HCT116 (cell line): Measurements from ENCODE around the gene DTNB. TPM values are rescaled to one million over a fixed set of nuclear protein-coding genes. Genes with fewer than 3 reads are reported as not detected.

Experiments used
- ATAC-seq: fragments of 200-7000 bp; cut with Tn5 transposase; 2 replicates; pipeline ENCODE4 v1.9.1; 2020; ENCODE audit warnings: mild to moderate bottlenecking, moderate library complexity
- BruUV-seq: library from RNA; stranded (reverse); fragments of 400-500 nt; replicated peaks from 2 replicates; lab custom pipeline; 2021; lab: Mats Ljungman, UMichigan
- CTCF ChIA-PET: fragments of 300-600 bp; sonication (Branson Sonifier 250); formaldehyde crosslinking; loops from one replicate; lab custom pipeline; 2021; ENCODE audit warnings: antibody characterized with exemption; lab: Charles Lee
- POLR2A ChIA-PET: fragments of 300-600, 350-600 bp; sonication (Branson Sonifier 250); formaldehyde crosslinking; loops from one replicate; lab custom pipeline; 2021; ENCODE audit warnings: antibody characterized with exemption; lab: Charles Lee
- RAD21 ChIA-PET, 2 experiments: fragments of 300-600 bp; sonication (Branson Sonifier 250); formaldehyde crosslinking; loops; one replicate each; lab custom pipeline; 2023; ENCODE audit warnings: low total read pairs in 2 of 2; ENCODE audit not compliant: uncharacterized antibody in 2 of 2, unreplicated experiment in 2 of 2, low non-redundant PET in 1 of 2; lab: Charles Lee
- DNase-seq: peaks from one replicate; pipeline ENCODE4 v3.0.0-alpha.2; 2010; ENCODE audit warnings: low read depth, low spot score
- H2AFZ ChIP-seq: fragments of 200-600 bp; shearing (Covaris generic), sonication (generic); 2 replicates; pipeline ENCODE4 v1.6.1; 2017; ENCODE audit warnings: low read depth, mixed run types, mixed read lengths, antibody characterized with exemption, low read length; ENCODE audit not compliant: poor library complexity, severe bottlenecking
- H3K27ac ChIP-seq: 2 replicates; pipeline ENCODE4 v1.5.1; 2012; ENCODE audit warnings: low read depth, low read length
- H3K27me3 ChIP-seq: fragments of 200-600 bp; sonication (generic); 2 replicates; pipeline ENCODE4 v1.6.1; 2016; ENCODE audit warnings: mixed run types, low read length, mixed read lengths; ENCODE audit not compliant: insufficient read depth
- H3K36me3 ChIP-seq, 2 experiments: fragments of 200-500 bp in 1 of 2; fragments of 200-600 bp in 1 of 2; sonication (Bioruptor generic) in 1 of 2; sonication (generic) in 1 of 2; 2 replicates each; pipeline versions ENCODE4 v1.5.1 to v1.6.1; 2014 to 2016; ENCODE audit warnings: low read length in 2 of 2, inconsistent platforms in 1 of 2, mixed read lengths in 1 of 2, mixed run types in 1 of 2; ENCODE audit not compliant: insufficient read depth in 2 of 2, control insufficient read depth in 1 of 2
- H3K4me1 ChIP-seq, 2 experiments: fragments of 200-600 bp in 1 of 2; sonication (generic) in 1 of 2; 2 replicates each; pipeline versions ENCODE4 v1.5.1 to v1.6.1; 2012 to 2017; ENCODE audit warnings: low read length in 2 of 2, inconsistent platforms in 1 of 2, mild to moderate bottlenecking in 1 of 2, mixed read lengths in 1 of 2, mixed run types in 1 of 2, moderate library complexity in 1 of 2; ENCODE audit not compliant: insufficient read depth in 2 of 2, control insufficient read depth in 1 of 2
- H3K4me2 ChIP-seq: fragments of 200-600 bp; sonication (generic); 2 replicates; pipeline ENCODE4 v1.6.1; 2017; ENCODE audit warnings: mixed run types, low read length, mixed read lengths
- H3K4me3 ChIP-seq, 2 experiments: fragments of 200-600 bp in 1 of 2; sonication (generic) in 1 of 2; replicated peaks in 1 of 2; 2 replicates each; pipeline ENCODE4 v1.5.1; 2011 to 2016; ENCODE audit warnings: low read length in 2 of 2, control low read depth in 1 of 2, low read depth in 1 of 2, mild to moderate bottlenecking in 1 of 2, mixed read lengths in 1 of 2, mixed run types in 1 of 2
- H3K79me2 ChIP-seq: fragments of 200-600 bp; sonication (generic); 2 replicates; pipeline ENCODE4 v1.6.1; 2017; ENCODE audit warnings: mild to moderate bottlenecking, mixed run types, low read length, moderate library complexity, mixed read lengths; ENCODE audit not compliant: insufficient read depth
- H3K9ac ChIP-seq: fragments of 200-600 bp; sonication (generic); 2 replicates; pipeline ENCODE4 v1.6.1; 2016; ENCODE audit warnings: low read length, mixed read lengths
- H3K9me2 ChIP-seq: fragments of 200-600 bp; sonication (generic), shearing (Covaris generic); 2 replicates; pipeline ENCODE4 v1.6.1; 2017; ENCODE audit warnings: mixed run types, mild to moderate bottlenecking, moderate library complexity; ENCODE audit not compliant: insufficient read depth
- H3K9me3 ChIP-seq, 2 experiments: fragments of 200-500 bp in 1 of 2; fragments of 200-600 bp in 1 of 2; sonication (Bioruptor generic) in 1 of 2; sonication (generic) in 1 of 2; 2 replicates each; pipeline ENCODE4 v1.6.1; 2014 to 2017; ENCODE audit warnings: low read length in 2 of 2, mixed read lengths in 2 of 2, inconsistent platforms in 1 of 2, low read depth in 1 of 2, mild to moderate bottlenecking in 1 of 2, mixed run types in 1 of 2, moderate library complexity in 1 of 2; ENCODE audit not compliant: control insufficient read depth in 1 of 2, insufficient read depth in 1 of 2
- H4K20me1 ChIP-seq: fragments of 200-600 bp; sonication (generic), shearing (Covaris generic); 2 replicates; pipeline ENCODE4 v1.6.1; 2017; ENCODE audit warnings: mixed run types, mild to moderate bottlenecking, moderate library complexity; ENCODE audit not compliant: insufficient read depth
- CBX3 ChIP-seq: IDR thresholded peaks from 2 replicates; pipeline ENCODE4 v1.6.1; 2012; ENCODE audit warnings: low read depth
- CEBPB ChIP-seq: IDR thresholded peaks from 2 replicates; pipeline ENCODE4 v1.6.1; 2012; ENCODE audit warnings: low read depth
- EGR1 ChIP-seq: IDR thresholded peaks from 2 replicates; pipeline ENCODE4 v1.6.1; 2012; ENCODE audit warnings: low read depth
- ELF1 ChIP-seq: IDR thresholded peaks from 2 replicates; pipeline ENCODE4 v1.6.1; 2012; ENCODE audit warnings: low read depth, borderline replicate concordance
- EZH2 ChIP-seq: fragments of 200-600 bp; sonication (generic); IDR thresholded peaks from 2 replicates; pipeline ENCODE4 v1.6.1; 2017; ENCODE audit warnings: antibody characterized with exemption, mixed run types
- EZH2phosphoT487 ChIP-seq: fragments of 200-600 bp; IDR thresholded peaks from 2 replicates; pipeline ENCODE4 v1.6.1; 2018; ENCODE audit warnings: antibody characterized with exemption, borderline replicate concordance
- POLR2A ChIP-seq: IDR thresholded peaks from 2 replicates; pipeline ENCODE4 v1.7.0; 2011; ENCODE audit warnings: borderline replicate concordance; ENCODE audit not compliant: insufficient read depth, insufficient read length; ENCODE audit errors: extremely low read depth
- RAD21 ChIP-seq: IDR thresholded peaks from 2 replicates; pipeline ENCODE4 v1.6.1; 2012; ENCODE audit warnings: low read depth, mild to moderate bottlenecking
- SIN3A ChIP-seq: IDR thresholded peaks from 2 replicates; pipeline ENCODE4 v1.6.1; 2012; ENCODE audit warnings: low read depth
- SP1 ChIP-seq: IDR thresholded peaks from 2 replicates; pipeline ENCODE4 v1.6.1; 2012; ENCODE audit warnings: low read depth
- SRF ChIP-seq: IDR thresholded peaks from 2 replicates; pipeline ENCODE4 v1.6.1; 2012; ENCODE audit warnings: low read depth
- YY1 ChIP-seq: IDR thresholded peaks from 2 replicates; pipeline ENCODE4 v1.6.1; 2011; ENCODE audit warnings: low read length, low read depth, moderate library complexity, mild to moderate bottlenecking; ENCODE audit not compliant: insufficient replicate concordance; ENCODE audit errors: extremely low read depth
- ZFX ChIP-seq: fragments of 450-650 bp; IDR thresholded peaks from 2 replicates; pipeline ENCODE4 v1.6.1; 2017
- intact Hi-C: fragments of 100-400 bp; cut with micrococcal nuclease; formaldehyde crosslinking; loops from 2 replicates; pipeline ENCODE4 v1.10.0; 2022
- total RNA-seq: library from RNA; stranded (reverse); gene quantifications from one replicate; pipeline ENCODE4 v1.2.1, GENCODE V29; 2021; ENCODE audit not compliant: unreplicated experiment
- TF ChIP-seq, protein P1 (sequence below): IDR thresholded peaks from 2 replicates; pipeline ENCODE4 v1.6.1; 2012; ENCODE audit warnings: low read depth
- TF ChIP-seq, protein P2 (sequence below): IDR thresholded peaks from 2 replicates; pipeline ENCODE4 v1.6.1; 2011; ENCODE audit warnings: mild to moderate bottlenecking, low read length, moderate library complexity; ENCODE audit not compliant: insufficient replicate concordance; ENCODE audit errors: extremely low read depth
- TF ChIP-seq, protein P3 (sequence below): IDR thresholded peaks from 2 replicates; pipeline ENCODE4 v1.6.1; 2012
- TF ChIP-seq, protein P4 (sequence below), 3 experiments: fragments of 200-600 bp in 1 of 3; sonication (generic) in 1 of 3; IDR thresholded peaks in 2 of 3; conservative IDR thresholded peaks in 1 of 3; 2 replicates each; pipeline ENCODE4 v1.5.1; 2012 to 2017; ENCODE audit warnings: low read depth in 2 of 3, low read length in 2 of 3, antibody characterized with exemption in 1 of 3, borderline replicate concordance in 1 of 3, control low read depth in 1 of 3, mild to moderate bottlenecking in 1 of 3, mixed read lengths in 1 of 3, mixed run types in 1 of 3, moderate library complexity in 1 of 3; ENCODE audit not compliant: insufficient read depth in 1 of 3

Gene DTNB
- total RNA-seq, 1 experiment from 2014 or later: 30.2 TPM

DNA sequence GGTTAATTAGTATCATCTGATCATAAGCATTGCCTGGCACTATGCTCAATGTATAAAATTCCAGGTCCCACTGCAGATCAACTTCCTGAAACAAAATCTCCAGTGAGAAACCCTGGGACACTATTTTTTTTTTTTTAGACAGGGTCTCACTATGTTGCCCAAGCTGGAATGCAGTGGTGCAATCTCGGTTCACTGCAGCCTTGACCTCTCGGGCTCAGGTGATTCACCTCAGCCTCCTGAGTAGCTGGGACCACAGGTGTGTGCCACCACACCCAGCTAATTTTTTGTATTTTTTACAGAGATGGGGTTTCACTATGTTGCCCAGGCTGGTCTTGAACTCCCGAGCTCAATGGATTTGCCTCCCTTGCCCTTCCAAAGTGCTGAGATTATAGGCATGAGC, 31.1 kb downstream of the DTNB start:
- H3K4me3 ChIP-seq: no peak overlapping the region
- H3K9ac ChIP-seq: no peak overlapping the region
- ChIA-PET CTCF (no interaction called here), RAD21 (no interaction called here), POLR2A (no interaction called here)
- H4K20me1 ChIP-seq: no peaks in the 10 kb centered on the region
- no peak overlapping the region for H3K27ac ChIP-seq
- no peaks in the 10 kb centered on the region for H3K79me2 ChIP-seq
- no peaks in the 10 kb centered on the region for H3K4me1 ChIP-seq
- H2AFZ ChIP-seq: no peak overlapping the region
- intact Hi-C loops: no loop called here
- TF ChIP-seq CEBPB (no peak), SP1 (no peak), SRF (no peak), ELF1 (no peak), RAD21 (no peak), CBX3 (no peak), POLR2A (no peak), EGR1 (no peak), YY1 (no peak), ZFX (no peak), SIN3A (no peak), EZH2phosphoT487 (no peak), EZH2 (no peak)
- TF ChIP-seq, protein P1, sequence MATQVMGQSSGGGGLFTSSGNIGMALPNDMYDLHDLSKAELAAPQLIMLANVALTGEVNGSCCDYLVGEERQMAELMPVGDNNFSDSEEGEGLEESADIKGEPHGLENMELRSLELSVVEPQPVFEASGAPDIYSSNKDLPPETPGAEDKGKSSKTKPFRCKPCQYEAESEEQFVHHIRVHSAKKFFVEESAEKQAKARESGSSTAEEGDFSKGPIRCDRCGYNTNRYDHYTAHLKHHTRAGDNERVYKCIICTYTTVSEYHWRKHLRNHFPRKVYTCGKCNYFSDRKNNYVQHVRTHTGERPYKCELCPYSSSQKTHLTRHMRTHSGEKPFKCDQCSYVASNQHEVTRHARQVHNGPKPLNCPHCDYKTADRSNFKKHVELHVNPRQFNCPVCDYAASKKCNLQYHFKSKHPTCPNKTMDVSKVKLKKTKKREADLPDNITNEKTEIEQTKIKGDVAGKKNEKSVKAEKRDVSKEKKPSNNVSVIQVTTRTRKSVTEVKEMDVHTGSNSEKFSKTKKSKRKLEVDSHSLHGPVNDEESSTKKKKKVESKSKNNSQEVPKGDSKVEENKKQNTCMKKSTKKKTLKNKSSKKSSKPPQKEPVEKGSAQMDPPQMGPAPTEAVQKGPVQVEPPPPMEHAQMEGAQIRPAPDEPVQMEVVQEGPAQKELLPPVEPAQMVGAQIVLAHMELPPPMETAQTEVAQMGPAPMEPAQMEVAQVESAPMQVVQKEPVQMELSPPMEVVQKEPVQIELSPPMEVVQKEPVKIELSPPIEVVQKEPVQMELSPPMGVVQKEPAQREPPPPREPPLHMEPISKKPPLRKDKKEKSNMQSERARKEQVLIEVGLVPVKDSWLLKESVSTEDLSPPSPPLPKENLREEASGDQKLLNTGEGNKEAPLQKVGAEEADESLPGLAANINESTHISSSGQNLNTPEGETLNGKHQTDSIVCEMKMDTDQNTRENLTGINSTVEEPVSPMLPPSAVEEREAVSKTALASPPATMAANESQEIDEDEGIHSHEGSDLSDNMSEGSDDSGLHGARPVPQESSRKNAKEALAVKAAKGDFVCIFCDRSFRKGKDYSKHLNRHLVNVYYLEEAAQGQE: no peak
- TF ChIP-seq, protein P2, sequence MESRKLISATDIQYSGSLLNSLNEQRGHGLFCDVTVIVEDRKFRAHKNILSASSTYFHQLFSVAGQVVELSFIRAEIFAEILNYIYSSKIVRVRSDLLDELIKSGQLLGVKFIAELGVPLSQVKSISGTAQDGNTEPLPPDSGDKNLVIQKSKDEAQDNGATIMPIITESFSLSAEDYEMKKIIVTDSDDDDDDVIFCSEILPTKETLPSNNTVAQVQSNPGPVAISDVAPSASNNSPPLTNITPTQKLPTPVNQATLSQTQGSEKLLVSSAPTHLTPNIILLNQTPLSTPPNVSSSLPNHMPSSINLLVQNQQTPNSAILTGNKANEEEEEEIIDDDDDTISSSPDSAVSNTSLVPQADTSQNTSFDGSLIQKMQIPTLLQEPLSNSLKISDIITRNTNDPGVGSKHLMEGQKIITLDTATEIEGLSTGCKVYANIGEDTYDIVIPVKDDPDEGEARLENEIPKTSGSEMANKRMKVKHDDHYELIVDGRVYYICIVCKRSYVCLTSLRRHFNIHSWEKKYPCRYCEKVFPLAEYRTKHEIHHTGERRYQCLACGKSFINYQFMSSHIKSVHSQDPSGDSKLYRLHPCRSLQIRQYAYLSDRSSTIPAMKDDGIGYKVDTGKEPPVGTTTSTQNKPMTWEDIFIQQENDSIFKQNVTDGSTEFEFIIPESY: no peak
- TF ChIP-seq, protein P3, sequence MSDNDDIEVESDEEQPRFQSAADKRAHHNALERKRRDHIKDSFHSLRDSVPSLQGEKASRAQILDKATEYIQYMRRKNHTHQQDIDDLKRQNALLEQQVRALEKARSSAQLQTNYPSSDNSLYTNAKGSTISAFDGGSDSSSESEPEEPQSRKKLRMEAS: no peak
- TF ChIP-seq, protein P4, sequence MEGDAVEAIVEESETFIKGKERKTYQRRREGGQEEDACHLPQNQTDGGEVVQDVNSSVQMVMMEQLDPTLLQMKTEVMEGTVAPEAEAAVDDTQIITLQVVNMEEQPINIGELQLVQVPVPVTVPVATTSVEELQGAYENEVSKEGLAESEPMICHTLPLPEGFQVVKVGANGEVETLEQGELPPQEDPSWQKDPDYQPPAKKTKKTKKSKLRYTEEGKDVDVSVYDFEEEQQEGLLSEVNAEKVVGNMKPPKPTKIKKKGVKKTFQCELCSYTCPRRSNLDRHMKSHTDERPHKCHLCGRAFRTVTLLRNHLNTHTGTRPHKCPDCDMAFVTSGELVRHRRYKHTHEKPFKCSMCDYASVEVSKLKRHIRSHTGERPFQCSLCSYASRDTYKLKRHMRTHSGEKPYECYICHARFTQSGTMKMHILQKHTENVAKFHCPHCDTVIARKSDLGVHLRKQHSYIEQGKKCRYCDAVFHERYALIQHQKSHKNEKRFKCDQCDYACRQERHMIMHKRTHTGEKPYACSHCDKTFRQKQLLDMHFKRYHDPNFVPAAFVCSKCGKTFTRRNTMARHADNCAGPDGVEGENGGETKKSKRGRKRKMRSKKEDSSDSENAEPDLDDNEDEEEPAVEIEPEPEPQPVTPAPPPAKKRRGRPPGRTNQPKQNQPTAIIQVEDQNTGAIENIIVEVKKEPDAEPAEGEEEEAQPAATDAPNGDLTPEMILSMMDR (IDR thresholded peaks at IDR 0.05 in 2 of 3, conservative IDR thresholded peaks at IDR 0.05 in 1 of 3; ENCODE audit: borderline replicate concordance in 1 of 3, insufficient read depth in 1 of 3, low read depth in 2 of 3, low read length in 2 of 3): no peak
- ATAC-seq: no peak
- no peak overlapping the region for H3K4me2 ChIP-seq
- H3K9me3 ChIP-seq: no peaks in the 10 kb centered on the region
- H3K27me3 ChIP-seq: no peaks in the 10 kb centered on the region
- H3K9me2 ChIP-seq: no peaks in the 10 kb centered on the region
- no peak for DNase-seq
- no peaks in the 10 kb centered on the region for H3K36me3 ChIP-seq
- no TSS peak for BruUV-seq
